Measurements from ENCODE around the gene BAG2.

Gene BAG2

DNA sequence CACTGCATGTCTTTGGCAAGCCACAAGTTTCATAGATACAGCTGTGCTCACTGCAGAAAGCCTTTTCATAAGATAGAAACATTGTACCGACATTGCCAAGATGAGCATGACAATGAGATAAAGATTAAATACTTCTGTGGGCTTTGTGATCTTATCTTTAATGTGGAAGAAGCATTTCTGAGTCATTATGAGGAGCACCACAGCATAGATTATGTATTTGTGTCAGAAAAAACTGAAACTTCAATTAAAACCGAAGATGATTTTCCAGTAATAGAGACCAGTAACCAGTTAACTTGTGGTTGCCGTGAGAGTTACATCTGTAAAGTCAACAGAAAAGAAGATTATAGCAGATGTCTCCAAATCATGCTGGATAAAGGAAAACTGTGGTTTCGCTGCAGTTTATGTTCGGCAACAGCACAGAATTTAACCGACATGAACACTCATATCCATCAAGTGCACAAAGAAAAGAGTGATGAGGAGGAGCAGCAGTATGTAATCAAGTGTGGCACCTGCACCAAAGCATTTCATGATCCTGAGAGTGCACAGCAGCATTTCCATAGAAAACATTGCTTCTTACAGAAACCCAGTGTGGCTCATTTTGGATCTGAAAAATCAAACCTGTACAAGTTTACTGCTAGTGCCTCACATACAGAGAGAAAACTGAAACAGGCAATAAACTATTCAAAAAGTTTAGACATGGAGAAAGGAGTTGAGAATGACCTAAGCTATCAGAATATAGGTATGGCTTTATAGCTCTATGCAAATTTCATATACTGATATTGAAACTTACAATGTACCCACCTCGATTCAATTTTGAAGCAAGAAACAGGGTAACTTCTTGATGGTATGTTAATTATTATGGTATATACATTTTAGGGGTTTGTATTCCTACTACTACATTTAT lies 23.9 kb upstream of the BAG2 start:
- DNase-seq (ENCODE audit: low spot score) = no peak
- no peak overlapping the region for H3K27ac ChIP-seq
- TF ChIP-seq, protein P1, sequence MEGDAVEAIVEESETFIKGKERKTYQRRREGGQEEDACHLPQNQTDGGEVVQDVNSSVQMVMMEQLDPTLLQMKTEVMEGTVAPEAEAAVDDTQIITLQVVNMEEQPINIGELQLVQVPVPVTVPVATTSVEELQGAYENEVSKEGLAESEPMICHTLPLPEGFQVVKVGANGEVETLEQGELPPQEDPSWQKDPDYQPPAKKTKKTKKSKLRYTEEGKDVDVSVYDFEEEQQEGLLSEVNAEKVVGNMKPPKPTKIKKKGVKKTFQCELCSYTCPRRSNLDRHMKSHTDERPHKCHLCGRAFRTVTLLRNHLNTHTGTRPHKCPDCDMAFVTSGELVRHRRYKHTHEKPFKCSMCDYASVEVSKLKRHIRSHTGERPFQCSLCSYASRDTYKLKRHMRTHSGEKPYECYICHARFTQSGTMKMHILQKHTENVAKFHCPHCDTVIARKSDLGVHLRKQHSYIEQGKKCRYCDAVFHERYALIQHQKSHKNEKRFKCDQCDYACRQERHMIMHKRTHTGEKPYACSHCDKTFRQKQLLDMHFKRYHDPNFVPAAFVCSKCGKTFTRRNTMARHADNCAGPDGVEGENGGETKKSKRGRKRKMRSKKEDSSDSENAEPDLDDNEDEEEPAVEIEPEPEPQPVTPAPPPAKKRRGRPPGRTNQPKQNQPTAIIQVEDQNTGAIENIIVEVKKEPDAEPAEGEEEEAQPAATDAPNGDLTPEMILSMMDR (conservative IDR thresholded peaks at IDR 0.05; ENCODE audit: low read depth) = no peak
- CTCF ChIA-PET = interaction anchor here (0.6 kb wide), 1 partner anchor 28 kb away, joined by 3 read pairs; no protein-coding TSS in a partner anchor
- POLR2A ChIA-PET (ENCODE audit: low non-redundant PET) = no interaction called here

DNA sequence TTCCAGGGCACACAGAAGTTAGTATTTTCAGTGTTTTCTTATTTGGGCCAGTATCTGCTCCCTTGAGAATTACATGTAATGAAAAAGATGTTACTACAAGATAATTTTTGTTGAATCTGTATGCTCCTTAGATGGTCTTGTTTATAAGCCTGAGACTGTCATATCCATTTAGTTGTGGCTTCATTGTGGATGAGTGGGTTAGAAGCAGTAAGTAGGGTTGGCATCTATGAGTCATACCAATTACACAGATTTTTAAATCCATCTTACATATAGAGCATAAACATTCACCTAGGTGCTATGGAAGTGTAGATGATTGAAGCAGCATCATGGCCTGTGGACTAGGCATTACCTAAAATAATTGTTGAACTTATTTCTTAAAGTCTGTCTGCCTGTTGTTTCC lies 13.5 kb upstream of the BAG2 start:
- TF ChIP-seq, protein P1 (conservative IDR thresholded peaks at IDR 0.05; ENCODE audit: low read depth) = no peak
- POLR2A ChIA-PET (ENCODE audit: low non-redundant PET) = no interaction called here
- CTCF ChIA-PET = interaction anchor here (0.6 kb wide), 1 partner anchor 255 kb away, joined by 3 read pairs; no protein-coding TSS in a partner anchor
- no peak overlapping the region for H3K27ac ChIP-seq
- DNase-seq (ENCODE audit: low spot score) = peak; percentile 59

- peak; percentile 44 for DNase-seq (ENCODE audit: low spot score)
- CTCF ChIA-PET = interaction anchor here (0.6 kb wide), 1 partner anchor 255 kb away, joined by 3 read pairs; no protein-coding TSS in a partner anchor
- no peak overlapping the region for H3K27ac ChIP-seq
- TF ChIP-seq, protein P1 (conservative IDR thresholded peaks at IDR 0.05; ENCODE audit: low read depth) = no peak
- POLR2A ChIA-PET (ENCODE audit: low non-redundant PET) = no interaction called here
Observed at GRCh38 chr6:57159127-57159526, 13.0 kb upstream of the BAG2 start.

- POLR2A ChIA-PET (ENCODE audit: low non-redundant PET) = no interaction called here
- TF ChIP-seq, protein P1 (conservative IDR thresholded peaks at IDR 0.05; ENCODE audit: low read depth) = no peak
- CTCF ChIA-PET = interaction anchor here (0.7 kb wide), 1 partner anchor 45 kb away, joined by 3 read pairs; no protein-coding TSS in a partner anchor
- H3K27ac ChIP-seq = no peak overlapping the region
- DNase-seq (ENCODE audit: low spot score) = no peak
Observed at GRCh38 chr6:57162028-57162427, 10.1 kb upstream of the BAG2 start.

GRCh38 chr6:57162516-57162915 lies 9.6 kb upstream of the BAG2 start:
- TF ChIP-seq, protein P1 (conservative IDR thresholded peaks at IDR 0.05; ENCODE audit: low read depth) = no peak
- ChIA-PET POLR2A (ENCODE audit: low non-redundant PET) (no interaction called here), CTCF (interaction anchor here (0.7 kb wide), 1 partner anchor 46 kb away, joined by 3 read pairs; no protein-coding TSS in a partner anchor)
- DNase-seq (ENCODE audit: low spot score) = no peak
- H3K27ac ChIP-seq = no peak overlapping the region

DNA sequence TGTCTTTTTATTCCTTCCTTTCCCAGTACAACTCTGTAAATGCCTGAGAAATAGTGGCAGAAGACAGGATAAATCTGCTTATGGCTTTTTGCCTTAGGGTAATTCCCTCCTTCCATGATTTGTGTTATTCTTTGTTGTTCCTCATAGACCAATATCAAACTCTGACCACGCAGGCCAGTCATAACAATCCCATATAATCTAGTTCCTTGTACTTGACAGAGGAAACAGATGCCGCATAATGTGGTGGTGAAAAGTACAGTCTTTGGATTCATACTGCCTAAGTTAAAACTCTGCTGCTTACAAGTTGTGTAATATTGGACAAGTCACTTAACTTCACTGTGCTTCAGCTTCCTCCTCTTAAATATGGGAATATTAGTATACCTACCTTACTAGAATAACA lies 8.2 kb upstream of the BAG2 start:
- no peak for DNase-seq (ENCODE audit: low spot score)
- TF ChIP-seq, protein P1 (conservative IDR thresholded peaks at IDR 0.05; ENCODE audit: low read depth) = no peak
- ChIA-PET POLR2A (ENCODE audit: low non-redundant PET) (no interaction called here), CTCF (no interaction called here)
- H3K27ac ChIP-seq = no peak overlapping the region
